Suprapubic skin (tissue), 4 donors: ENCODE results near the gene ABHD2. TPM values are rescaled to one million over a fixed set of nuclear protein-coding genes. Genes with fewer than 3 reads are reported as not detected.

ENCODE experiments used
- DNase-seq, 2 donors: peaks; one replicate each; pipeline ENCODE4 v3.0.0-alpha.2; 2019; ENCODE audit warnings: low spot score in 2 of 2
- H3K27ac ChIP-seq: fragments of 200-600 bp; sonication (generic); one replicate; pipeline ENCODE4 v1.5.1; 2019
- H3K27me3 ChIP-seq: fragments of 200-600 bp; sonication (generic); one replicate; pipeline ENCODE4 v1.5.1; 2019
- H3K36me3 ChIP-seq: fragments of 200-600 bp; sonication (generic); one replicate; pipeline ENCODE4 v1.5.1; 2019
- H3K4me1 ChIP-seq: fragments of 200-600 bp; sonication (generic); one replicate; pipeline ENCODE4 v1.5.1; 2019
- H3K4me3 ChIP-seq: fragments of 200-600 bp; sonication (generic); one replicate; pipeline ENCODE4 v1.5.1; 2019; ENCODE audit warnings: mild to moderate bottlenecking
- H3K9me3 ChIP-seq: fragments of 200-600 bp; sonication (generic); one replicate; pipeline ENCODE4 v1.5.1; 2019
- EP300 ChIP-seq: sonication (generic); formaldehyde crosslinking; IDR thresholded peaks from one replicate; pipeline ENCODE4 v1.6.1; 2017; ENCODE audit warnings: antibody characterized with exemption
- POLR2A ChIP-seq, 2 donors: fragments of 450-650 bp; IDR thresholded peaks; one replicate each; pipeline ENCODE4 v1.6.1; 2017; ENCODE audit warnings: antibody characterized with exemption in 2 of 2, mild to moderate bottlenecking in 2 of 2, moderate library complexity in 2 of 2
- POLR2AphosphoS5 ChIP-seq, 3 donors: sonication (generic); formaldehyde crosslinking; IDR thresholded peaks; one replicate each; pipeline ENCODE4 v1.6.1; 2017; ENCODE audit warnings: antibody characterized with exemption in 3 of 3
- WGBS: methylation state at CpG from one replicate; pipeline ENCODE4 v1.1.5; 2018; 5-methylcytosine and 5-hydroxymethylcytosine counted together
- total RNA-seq, 4 donors: library from RNA; depleted of rRNA; stranded (reverse); fragments of >200 nt; gene quantifications; one replicate each; pipeline ENCODE4 v1.1.0, GENCODE V29; 2016
- TF ChIP-seq, protein P1 (sequence below), 2 donors: fragments of 200-600 bp in 1 of 2; fragments of 450-650 bp in 1 of 2; sonication (generic) in 1 of 2; IDR thresholded peaks; one replicate each; pipeline ENCODE4 v1.5.1; 2016 to 2019; ENCODE audit warnings: antibody characterized with exemption in 2 of 2, mild to moderate bottlenecking in 1 of 2, moderate library complexity in 1 of 2

Gene ABHD2
- total RNA-seq, 4 donors from 2014 or later = 38.0 to 78.0 (median 63.2) TPM

DNA sequence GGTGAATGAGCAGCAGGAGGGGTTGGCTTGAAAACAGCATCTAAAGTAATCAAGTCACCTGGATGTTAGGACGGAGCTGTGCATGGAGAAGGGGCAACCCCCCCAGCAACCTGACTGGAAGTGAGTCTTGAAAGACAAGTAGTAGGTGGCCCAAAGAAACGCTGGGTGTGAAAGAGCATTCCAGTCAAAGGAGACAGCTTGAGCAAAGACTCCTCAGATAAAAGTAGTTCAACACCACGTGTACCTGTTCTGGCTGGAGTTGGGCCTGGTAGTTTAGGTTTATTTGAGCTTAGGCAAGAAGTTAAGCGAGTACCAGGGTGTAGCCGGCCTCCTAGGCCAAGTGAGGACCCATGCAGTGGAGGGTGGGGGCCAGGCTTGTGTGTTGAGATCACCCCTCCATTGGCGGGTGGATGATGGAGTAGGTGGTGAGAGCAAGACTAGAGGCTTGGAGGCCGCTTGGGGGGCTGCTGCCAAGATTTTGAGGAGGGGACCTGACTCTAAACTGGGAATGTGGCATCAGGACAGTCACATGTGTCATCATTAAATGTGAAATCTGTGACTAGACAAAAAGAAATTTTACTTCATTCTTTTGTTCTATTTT, 61.3 kb downstream of the ABHD2 start:
- H3K4me1 ChIP-seq = peaks cover 10% of the 10 kb centered on the region
- no peak overlapping the region for H3K27ac ChIP-seq
- DNase-seq = no peak
- no peak overlapping the region for H3K4me3 ChIP-seq
- TF ChIP-seq POLR2A (IDR thresholded peaks at IDR 0.05) (no peak), POLR2AphosphoS5 (IDR thresholded peaks at IDR 0.05) (no peak), EP300 (no peak)
- TF ChIP-seq, protein P1, sequence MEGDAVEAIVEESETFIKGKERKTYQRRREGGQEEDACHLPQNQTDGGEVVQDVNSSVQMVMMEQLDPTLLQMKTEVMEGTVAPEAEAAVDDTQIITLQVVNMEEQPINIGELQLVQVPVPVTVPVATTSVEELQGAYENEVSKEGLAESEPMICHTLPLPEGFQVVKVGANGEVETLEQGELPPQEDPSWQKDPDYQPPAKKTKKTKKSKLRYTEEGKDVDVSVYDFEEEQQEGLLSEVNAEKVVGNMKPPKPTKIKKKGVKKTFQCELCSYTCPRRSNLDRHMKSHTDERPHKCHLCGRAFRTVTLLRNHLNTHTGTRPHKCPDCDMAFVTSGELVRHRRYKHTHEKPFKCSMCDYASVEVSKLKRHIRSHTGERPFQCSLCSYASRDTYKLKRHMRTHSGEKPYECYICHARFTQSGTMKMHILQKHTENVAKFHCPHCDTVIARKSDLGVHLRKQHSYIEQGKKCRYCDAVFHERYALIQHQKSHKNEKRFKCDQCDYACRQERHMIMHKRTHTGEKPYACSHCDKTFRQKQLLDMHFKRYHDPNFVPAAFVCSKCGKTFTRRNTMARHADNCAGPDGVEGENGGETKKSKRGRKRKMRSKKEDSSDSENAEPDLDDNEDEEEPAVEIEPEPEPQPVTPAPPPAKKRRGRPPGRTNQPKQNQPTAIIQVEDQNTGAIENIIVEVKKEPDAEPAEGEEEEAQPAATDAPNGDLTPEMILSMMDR (IDR thresholded peaks at IDR 0.05) = no peak
- no peaks in the 10 kb centered on the region for H3K27me3 ChIP-seq
- 74% methylated on average over 7 of the region's 7 CpGs for WGBS
- H3K9me3 ChIP-seq = no peaks in the 10 kb centered on the region
- peaks cover 21% of the 10 kb centered on the region for H3K36me3 ChIP-seq

DNA sequence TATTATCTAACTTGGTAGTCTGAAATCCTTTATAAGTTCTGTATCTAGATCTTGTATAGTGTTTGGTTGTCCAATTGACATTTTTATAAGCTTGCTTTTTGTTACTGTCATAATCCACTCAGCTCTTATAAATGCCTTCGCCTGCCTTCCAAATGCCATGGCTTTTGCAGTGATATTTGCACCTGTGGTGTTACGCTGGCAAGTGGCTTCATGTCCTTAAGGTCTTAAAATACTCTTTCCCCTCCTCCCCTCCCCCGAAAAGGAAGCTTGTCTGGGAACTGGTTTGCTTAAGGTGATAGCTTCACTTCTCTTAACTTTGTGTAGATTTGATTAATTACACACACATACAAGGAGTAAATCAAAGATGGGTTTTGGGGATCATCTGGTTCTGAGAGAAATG, 62.0 kb downstream of the ABHD2 start:
- H3K36me3 ChIP-seq = peaks cover 25% of the 10 kb centered on the region
- no peaks in the 10 kb centered on the region for H3K9me3 ChIP-seq
- H3K27ac ChIP-seq = no peak overlapping the region
- TF ChIP-seq EP300 = no peak
- TF ChIP-seq, protein P1 (IDR thresholded peaks at IDR 0.05) = no peak
- no peak for TF ChIP-seq POLR2A (IDR thresholded peaks at IDR 0.05)
- no peak for TF ChIP-seq POLR2AphosphoS5 (IDR thresholded peaks at IDR 0.05)
- no peak for DNase-seq
- H3K27me3 ChIP-seq = no peaks in the 10 kb centered on the region
- peaks cover 9% of the 10 kb centered on the region for H3K4me1 ChIP-seq
- WGBS = 74% methylated on average over 3 of the region's 3 CpGs
- H3K4me3 ChIP-seq = no peak overlapping the region

DNA sequence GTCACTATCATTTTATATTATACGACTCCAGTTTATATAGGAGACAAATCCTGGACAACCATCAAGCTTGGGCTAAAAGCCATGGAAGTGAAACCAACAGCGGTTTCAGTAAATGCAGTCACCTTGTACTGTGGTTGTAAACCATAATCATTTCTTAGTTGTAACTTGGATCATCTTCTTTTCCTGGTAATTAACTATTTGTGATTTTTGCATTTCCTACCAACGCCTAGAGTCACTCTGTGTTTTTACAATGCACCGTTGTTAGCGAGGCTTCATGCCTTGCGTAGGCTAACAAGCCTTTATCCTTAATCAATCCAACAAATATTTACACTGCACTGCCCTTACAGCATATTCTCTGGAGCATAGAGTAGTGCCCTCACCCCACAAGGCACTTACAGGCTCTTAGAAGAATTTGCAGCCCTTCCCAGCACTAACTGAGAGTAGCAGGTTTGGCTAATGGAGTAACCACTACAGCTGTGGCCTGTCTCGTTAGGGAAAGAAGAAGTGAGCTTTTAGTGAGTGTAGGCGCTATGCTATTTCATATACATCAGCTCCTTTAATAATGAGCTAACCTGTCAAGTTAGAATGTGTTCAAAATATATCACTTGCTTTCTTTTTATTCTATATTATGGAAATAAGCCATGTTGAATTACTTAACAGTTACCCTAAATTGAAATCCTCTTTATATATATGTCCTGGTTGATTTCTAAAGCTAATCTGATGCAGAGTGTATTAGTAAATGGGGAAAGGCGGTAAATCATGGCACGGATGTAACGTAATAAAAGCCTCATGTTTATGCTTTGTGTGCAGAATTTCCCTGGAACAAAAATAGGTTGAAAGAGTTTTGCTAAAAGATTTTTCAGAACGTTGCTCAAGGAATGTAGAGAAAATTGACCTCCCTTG, 62.8 kb downstream of the ABHD2 start:
- Histone ChIP-seq H3K4me3 (no peak overlapping the region), H3K4me1 (peaks cover 5% of the 10 kb centered on the region), H3K36me3 (peaks cover 31% of the 10 kb centered on the region), H3K27me3 (no peaks in the 10 kb centered on the region), H3K27ac (no peak overlapping the region), H3K9me3 (no peaks in the 10 kb centered on the region)
- 74% methylated on average over 12 of the region's 12 CpGs for WGBS
- TF ChIP-seq POLR2A (IDR thresholded peaks at IDR 0.05) (no peak), EP300 (no peak), POLR2AphosphoS5 (IDR thresholded peaks at IDR 0.05) (no peak)
- TF ChIP-seq, protein P1 (IDR thresholded peaks at IDR 0.05) = no peak
- no peak for DNase-seq

- WGBS = 95% methylated on average over 10 of the region's 10 CpGs
These were observed 66.9 kb downstream of the ABHD2 start for GRCh38 chr15:89155122-89155521.

More at GRCh38 chr15:89155122-89155521, 66.9 kb downstream of the ABHD2 start:
- Histone ChIP-seq H3K27me3 (no peaks in the 10 kb centered on the region), H3K4me1 (no peaks in the 10 kb centered on the region), H3K27ac (no peak overlapping the region), H3K36me3 (peaks cover 42% of the 10 kb centered on the region), H3K4me3 (no peak overlapping the region), H3K9me3 (no peaks in the 10 kb centered on the region)
- no peak for DNase-seq
- TF ChIP-seq, protein P1 (IDR thresholded peaks at IDR 0.05) = no peak
- TF ChIP-seq POLR2AphosphoS5 (IDR thresholded peaks at IDR 0.05) (no peak), EP300 (no peak), POLR2A (IDR thresholded peaks at IDR 0.05) (no peak)
